ENCODE results near the gene AUNIP.
A peak's percentile ranks its signal among the peaks of the same experiment; 100 is the strongest.

AUNIP gene

DNA sequence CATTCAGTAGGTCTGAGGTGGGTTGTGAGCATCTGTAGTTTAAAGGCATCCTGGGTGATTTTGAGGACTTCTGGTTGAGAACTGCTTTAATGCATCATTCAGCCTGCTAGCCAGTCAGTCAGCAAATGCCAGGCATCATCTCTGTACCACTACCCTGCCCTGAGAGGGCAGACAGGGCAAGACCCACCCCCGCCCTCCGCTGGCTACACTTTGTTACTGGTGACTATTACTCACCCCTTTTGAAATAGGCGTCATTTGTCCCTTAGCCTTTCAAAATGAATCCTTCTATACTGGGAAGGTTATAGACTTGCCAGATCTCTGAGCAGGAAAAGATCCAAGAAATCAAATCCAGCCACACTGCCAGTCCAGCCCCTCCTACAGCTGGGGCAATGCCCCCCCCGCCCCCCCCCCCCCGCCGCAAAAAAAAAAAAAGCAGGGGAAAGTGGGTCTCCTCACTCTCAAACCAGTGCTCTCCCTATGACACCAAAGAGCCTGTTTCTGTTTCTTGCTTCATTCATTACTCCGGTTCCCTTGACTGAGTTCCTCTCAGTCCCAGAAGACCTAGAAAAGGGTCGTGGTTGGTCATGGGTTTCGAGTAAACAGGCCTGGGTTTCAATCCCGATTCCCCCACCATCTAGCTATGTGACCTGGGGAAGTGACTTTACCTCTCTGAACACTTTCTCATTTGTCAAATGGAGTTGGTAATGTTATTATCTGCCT lies 54.9 kb downstream of the AUNIP start:
- Mint-ChIP-seq H3K9me3 (no peaks in the 10 kb centered on the region), H3K4me1 (peaks cover 51% of the 10 kb centered on the region), H3K27ac (peak overlapping the region; percentile 49), H3K27me3 (no peaks in the 10 kb centered on the region), H3K36me3 (peaks cover 13% of the 10 kb centered on the region), H3K4me3 (no peak overlapping the region)
- peak; percentile 42 for ATAC-seq

DNA sequence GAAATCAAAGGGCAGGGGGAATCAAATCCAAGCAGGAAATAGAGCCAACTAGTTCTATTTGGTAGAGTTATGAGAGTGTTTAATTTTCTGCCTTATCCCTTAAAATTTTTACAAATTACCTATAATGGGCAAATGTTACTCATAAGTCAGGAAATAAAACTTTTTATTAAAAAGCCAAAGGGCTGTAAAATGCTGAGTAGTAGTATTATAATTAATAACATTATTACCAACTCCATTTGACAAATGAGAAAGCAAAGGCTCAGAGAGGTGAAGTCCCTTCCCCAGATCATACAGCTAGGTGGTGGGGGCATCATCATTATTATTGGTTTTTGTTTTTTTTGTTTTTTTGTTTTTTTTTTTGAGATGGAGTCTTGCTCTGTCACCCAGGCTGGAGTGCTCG lies 55.9 kb downstream of the AUNIP start:
- Mint-ChIP-seq H3K9me3 (no peaks in the 10 kb centered on the region), H3K36me3 (peaks cover 13% of the 10 kb centered on the region), H3K27ac (no peak overlapping the region), H3K27me3 (no peaks in the 10 kb centered on the region), H3K4me1 (peaks cover 45% of the 10 kb centered on the region), H3K4me3 (no peak overlapping the region)
- no peak for ATAC-seq

DNA sequence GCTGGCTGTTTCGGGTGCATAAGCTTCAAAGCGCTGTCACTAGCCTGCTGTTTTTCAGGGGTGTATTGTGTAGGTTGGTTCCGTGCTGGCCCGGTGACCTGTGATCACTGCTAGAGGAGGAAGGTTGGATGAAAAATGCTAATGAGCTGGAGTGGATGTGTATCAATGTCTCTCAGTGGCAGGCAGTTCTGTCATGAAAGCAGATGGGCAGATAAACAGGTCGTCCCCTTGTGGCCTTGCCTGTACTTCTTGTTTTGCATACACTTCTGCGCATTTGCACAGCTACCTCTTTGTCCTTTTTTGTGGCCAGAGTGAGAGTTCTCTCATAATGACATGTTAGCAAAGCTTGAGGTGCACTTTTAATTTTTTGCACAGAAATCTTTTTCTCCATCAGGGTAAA lies 56.3 kb downstream of the AUNIP start:
- ATAC-seq, result peak; percentile 66
- no peaks in the 10 kb centered on the region for H3K9me3 Mint-ChIP-seq
- H3K4me3 Mint-ChIP-seq, result no peak overlapping the region
- H3K4me1 Mint-ChIP-seq, result peaks cover 45% of the 10 kb centered on the region
- H3K27me3 Mint-ChIP-seq, result no peaks in the 10 kb centered on the region
- H3K27ac Mint-ChIP-seq, result no peak overlapping the region
- H3K36me3 Mint-ChIP-seq, result peaks cover 13% of the 10 kb centered on the region

DNA sequence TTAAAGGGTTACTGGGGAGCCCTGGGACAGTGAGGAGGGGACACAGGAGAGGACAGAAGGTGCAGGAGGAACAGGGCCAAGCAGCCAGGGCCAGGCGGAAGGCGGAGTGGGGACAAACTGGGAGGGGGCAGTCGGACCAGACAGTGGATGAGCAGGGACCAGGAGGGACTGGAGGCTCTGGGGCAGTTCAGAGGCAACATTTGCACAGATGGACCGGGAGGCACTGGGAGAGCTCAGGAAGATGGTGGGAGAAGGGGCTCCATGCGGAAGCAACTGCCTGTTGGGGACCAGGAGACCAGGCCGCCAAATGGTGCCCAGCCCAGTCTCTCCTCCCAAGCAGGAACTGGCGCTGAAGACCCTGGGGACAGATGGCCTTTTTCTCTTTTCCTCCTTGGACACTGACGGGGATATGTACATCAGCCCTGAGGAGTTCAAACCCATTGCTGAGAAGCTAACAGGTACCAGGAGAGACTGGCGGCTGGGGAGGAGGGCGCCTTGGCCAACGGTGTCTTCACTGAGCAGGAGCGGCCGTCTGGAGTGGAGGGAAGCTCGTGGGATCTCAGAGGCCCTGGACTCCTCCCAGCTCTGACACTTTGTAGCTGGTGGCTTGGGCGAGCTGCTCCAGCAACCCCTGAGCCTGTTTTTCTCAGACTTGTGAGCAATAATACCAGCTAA lies 58.4 kb downstream of the AUNIP start:
- no peak for ATAC-seq
- Mint-ChIP-seq H3K27ac (peak overlapping the region; percentile 41), H3K36me3 (peaks cover 7% of the 10 kb centered on the region), H3K4me1 (peaks cover 58% of the 10 kb centered on the region), H3K4me3 (peak overlapping the region; percentile 75), H3K9me3 (no peaks in the 10 kb centered on the region), H3K27me3 (no peaks in the 10 kb centered on the region)

DNA sequence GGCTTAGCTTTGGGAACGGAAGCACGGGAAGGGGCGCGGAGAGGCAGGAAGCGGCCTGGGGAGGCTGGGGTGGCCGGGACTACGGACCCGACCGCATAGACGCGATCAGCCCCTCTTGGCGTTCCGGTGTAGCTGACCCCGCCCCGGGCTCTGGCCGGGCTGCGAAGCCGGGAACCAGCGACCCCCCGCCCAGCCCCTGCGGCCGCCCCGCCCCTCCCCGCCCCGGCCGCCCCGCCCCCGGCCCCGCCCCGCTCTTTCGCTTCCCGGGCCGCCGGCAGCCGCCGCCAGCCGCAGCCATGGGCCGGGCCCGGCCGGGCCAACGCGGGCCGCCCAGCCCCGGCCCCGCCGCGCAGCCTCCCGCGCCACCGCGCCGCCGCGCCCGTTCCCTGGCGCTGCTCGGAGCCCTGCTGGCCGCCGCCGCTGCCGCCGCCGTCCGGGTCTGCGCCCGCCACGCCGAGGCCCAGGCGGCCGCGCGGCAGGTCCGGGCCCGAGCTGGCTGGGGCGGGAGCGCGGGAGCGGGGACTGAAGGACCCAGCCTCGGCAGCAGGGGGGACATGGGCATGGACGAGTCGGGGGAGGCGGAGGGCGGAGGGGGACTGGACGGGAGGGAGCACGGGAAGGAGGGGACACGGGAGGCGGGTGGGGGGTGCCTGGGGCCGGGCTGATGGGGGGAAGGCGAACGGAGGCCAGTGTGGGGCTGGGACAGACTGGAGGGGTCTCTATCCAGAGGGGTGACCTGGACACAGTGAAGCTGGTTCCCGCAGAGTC lies 59.1 kb downstream of the AUNIP start, which contains the start of gene SELENON:
Gene SELENON (plus strand): TSS at position 259 of the 768 bp plus-strand sequence. CDS start 38 bp downstream, at position 297.
- Mint-ChIP-seq H3K36me3 (peaks cover under 1% of the 10 kb centered on the region), H3K4me3 (peak within 1 kb of the TSS; percentile 75), H3K27ac (peak within 1 kb of the TSS; percentile 71), H3K9me3 (no peaks in the 10 kb centered on the region), H3K4me1 (peaks cover 51% of the 10 kb centered on the region), H3K27me3 (no peaks in the 10 kb centered on the region)
- peak; percentile 67 for ATAC-seq

DNA sequence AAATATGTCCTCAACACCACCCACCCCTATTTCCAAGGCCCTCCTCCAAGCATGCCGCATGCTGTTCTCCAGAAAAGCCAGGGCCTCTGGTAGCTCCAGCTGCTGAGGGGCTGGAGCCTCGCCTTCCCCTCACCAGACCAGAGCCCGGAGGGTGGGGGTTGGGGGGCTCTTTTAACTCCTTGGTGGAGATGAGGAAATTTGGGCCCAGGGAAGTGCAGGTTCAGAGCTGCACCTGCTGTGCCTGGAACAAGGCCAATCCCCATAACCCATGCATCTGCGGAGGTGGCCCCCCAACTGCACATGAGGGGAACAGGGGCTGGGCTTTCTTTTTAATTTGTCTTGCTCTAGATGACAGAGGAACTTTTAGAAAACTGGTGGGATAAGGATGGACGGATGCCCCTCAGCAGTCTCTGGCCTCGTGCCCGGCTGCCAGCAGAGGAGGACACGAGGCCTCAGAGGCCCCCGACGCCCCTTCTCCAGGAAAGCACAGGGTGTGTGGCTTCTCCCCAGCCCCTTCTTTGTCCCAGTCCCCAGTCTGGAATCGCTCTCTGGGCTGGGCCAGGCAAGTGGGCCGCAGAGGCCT lies 59.8 kb downstream of the AUNIP start:
- Mint-ChIP-seq H3K27me3 (no peaks in the 10 kb centered on the region), H3K36me3 (no peaks in the 10 kb centered on the region), H3K27ac (peak overlapping the region; percentile 71), H3K4me3 (peak overlapping the region; percentile 67), H3K9me3 (no peaks in the 10 kb centered on the region), H3K4me1 (peaks cover 44% of the 10 kb centered on the region)
- no peak for ATAC-seq

DNA sequence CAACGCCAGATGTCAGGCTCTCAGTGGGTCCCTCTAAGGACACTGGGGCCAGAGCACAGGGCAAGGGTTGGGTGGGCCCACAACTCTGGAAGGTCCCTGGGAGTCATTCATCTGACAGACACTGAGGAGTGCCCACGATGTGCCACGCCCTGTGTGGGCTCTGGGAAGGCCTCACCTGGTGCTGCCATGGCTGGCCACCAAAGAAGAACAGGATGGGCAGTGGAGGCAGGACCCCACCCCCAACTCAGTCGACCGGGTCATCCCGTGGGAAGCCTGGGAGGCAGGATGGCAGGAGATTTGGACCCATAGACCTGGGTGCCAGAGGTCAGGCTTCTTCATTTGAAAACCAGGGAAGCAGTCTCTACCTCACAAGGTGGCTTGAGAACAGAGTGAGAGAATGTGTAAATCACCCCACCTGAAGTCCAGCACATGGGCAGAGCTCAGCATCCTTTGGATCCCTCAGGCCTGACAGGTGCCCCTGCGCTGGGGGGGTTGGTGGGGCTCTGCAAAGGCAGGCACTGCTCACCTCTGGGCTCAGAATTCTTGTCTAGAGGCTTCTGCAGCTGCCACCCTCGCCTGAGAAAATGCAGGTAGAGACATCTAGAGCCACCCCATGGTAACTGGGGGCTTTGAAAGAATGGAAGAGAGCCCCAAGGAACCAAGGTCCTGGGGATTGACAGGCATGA lies 60.4 kb downstream of the AUNIP start:
- H3K4me3 Mint-ChIP-seq, result peak overlapping the region; percentile 67
- H3K36me3 Mint-ChIP-seq, result no peaks in the 10 kb centered on the region
- H3K27me3 Mint-ChIP-seq, result no peaks in the 10 kb centered on the region
- peaks cover 44% of the 10 kb centered on the region for H3K4me1 Mint-ChIP-seq
- H3K27ac Mint-ChIP-seq, result peak overlapping the region; percentile 71
- no peaks in the 10 kb centered on the region for H3K9me3 Mint-ChIP-seq
- ATAC-seq, result no peak

DNA sequence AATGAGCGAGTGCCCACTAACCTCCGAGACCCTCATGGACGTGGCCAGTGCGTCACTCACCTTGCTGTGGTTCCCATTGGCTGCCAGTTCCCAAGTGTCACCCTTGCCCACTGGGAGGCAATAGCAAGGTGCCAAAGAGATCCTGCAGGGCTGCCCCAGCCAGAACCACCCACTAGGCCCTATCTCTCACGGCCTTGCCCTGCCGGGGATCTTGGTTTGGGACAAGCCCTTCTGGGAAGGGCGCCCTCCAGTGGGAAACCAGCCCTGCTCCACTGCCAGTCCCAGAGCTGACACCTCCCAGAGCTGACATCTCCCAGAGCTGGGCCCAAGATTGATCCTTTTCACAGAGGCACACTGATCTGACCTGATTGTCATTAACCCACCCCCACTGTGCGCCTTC lies 61.3 kb downstream of the AUNIP start:
- H3K9me3 Mint-ChIP-seq, result no peaks in the 10 kb centered on the region
- peaks cover 42% of the 10 kb centered on the region for H3K4me1 Mint-ChIP-seq
- H3K27me3 Mint-ChIP-seq, result no peaks in the 10 kb centered on the region
- H3K4me3 Mint-ChIP-seq, result no peak overlapping the region
- no peaks in the 10 kb centered on the region for H3K36me3 Mint-ChIP-seq
- H3K27ac Mint-ChIP-seq, result no peak overlapping the region
- ATAC-seq, result no peak

DNA sequence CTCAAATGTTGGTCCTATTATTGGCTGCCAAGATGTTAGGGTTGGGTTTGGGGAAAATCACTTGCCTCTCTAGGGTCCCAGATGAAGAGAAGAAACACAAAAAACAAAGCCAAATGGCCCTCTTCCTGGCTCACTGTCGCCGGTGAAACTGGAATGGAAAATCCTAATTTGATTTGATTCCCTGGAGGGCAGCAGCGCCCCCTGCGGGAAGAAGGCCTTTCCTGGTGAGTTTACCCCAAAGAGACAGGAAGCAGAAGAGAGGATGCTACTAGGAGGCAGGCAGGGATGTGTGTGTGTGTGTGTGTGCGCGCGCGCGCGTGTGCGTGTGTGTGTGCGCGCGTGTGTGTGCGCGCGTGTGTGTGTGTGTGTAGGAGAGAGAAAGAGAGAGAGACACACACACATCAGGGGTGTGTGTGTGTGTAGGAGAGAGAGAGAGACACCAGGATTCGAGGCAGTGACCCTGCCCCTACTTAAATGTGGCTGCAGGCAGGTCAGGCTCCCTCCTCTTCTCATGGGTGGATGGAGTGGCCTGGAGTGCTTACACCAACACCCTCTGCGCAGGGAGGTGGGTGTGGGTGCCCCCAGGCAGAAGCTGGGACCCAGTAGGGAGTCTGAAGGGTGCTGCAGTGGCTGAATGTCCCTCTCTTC lies 62.3 kb downstream of the AUNIP start:
- Mint-ChIP-seq H3K9me3 (no peaks in the 10 kb centered on the region), H3K27ac (peak overlapping the region; percentile 4), H3K27me3 (no peaks in the 10 kb centered on the region), H3K4me1 (peaks cover 32% of the 10 kb centered on the region), H3K4me3 (no peak overlapping the region), H3K36me3 (no peaks in the 10 kb centered on the region)
- peak; percentile 55 for ATAC-seq

DNA sequence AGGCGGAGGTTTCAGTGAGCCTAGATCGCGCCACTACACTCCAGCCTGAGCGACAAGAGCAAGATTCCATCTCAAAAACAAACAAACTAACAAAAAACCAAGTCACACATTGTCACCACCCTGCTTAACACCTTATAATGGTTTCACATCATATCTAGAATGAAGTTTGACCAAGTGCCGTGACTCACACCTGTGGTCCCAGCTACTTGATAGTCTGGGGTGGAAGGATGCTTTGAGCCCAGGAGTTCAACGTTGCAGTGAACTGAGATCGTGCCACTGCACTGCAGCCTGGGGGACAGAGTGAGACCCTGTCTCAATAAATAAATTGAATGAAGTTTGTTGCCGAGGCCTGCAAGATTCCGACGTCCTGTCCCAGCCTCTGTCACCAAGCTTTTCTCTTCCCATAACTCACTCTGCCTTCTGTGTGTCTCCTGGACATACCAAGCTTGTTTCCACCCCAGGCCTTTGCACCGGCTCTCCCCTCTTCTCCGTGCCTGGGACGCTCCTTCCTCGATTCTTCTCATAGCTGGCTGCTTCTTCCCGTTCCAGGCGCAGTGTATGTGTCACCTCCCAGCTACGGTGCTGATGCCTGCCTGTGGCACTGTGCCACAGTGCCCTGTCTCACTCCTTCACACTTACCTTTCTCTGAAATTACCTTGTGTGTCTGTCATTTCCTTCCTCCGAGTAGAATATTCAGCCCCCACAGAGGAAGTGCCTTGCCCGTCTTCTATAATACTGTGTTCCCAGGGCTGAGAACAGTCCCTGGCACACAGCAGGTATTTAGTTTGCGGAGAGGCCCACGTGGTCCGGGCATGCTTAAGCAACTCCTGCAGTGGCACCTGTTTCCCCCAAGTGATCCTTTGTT lies 63.1 kb downstream of the AUNIP start:
- no peak for ATAC-seq
- no peak overlapping the region for H3K4me3 Mint-ChIP-seq
- no peaks in the 10 kb centered on the region for H3K27me3 Mint-ChIP-seq
- H3K4me1 Mint-ChIP-seq, result peaks cover 31% of the 10 kb centered on the region
- H3K27ac Mint-ChIP-seq, result peak overlapping the region; percentile 4
- H3K36me3 Mint-ChIP-seq, result no peaks in the 10 kb centered on the region
- H3K9me3 Mint-ChIP-seq, result no peaks in the 10 kb centered on the region

DNA sequence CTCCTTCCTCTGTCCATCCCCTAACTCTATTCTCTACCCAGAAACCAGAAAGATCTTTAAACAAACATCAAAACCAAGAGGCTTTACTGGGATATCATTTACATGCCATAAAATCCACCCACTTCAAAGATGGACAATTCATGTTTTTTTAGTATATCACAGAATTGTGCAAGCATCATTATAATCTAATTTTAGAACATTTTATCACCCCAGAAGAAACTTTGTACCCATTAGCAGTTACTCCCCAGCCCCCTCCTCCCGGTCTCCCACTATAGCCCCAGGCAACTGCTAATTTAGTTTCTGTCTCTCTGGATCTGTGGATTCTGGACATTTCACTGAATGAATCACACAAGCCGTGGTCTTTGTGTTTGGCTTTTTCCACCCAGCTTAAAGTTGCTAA lies 64.0 kb downstream of the AUNIP start:
- Mint-ChIP-seq H3K27ac (no peak overlapping the region), H3K27me3 (no peaks in the 10 kb centered on the region), H3K4me3 (no peak overlapping the region), H3K4me1 (peaks cover 21% of the 10 kb centered on the region), H3K36me3 (no peaks in the 10 kb centered on the region), H3K9me3 (no peaks in the 10 kb centered on the region)
- no peak for ATAC-seq

DNA sequence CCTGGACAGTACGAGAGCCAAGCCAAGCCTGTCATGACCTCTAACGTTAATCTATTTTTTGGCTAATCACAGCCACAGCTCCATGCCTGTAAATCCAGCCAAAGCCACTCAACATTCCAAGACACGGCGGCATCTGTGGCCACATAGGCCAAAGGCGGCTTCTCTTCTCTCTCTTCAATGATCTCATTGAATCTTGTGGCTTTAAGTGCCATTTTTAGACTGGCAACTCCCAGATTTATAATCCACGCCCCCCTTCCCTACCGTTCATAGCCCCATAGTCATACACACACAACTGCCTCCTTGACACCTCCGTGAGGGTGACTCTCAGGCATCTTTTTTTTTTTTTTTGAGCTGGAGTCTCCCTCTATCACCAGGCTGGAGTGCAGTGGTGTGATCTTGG lies 64.9 kb downstream of the AUNIP start:
- Mint-ChIP-seq H3K27me3 (no peaks in the 10 kb centered on the region), H3K36me3 (no peaks in the 10 kb centered on the region), H3K9me3 (no peaks in the 10 kb centered on the region), H3K27ac (no peak overlapping the region), H3K4me1 (peaks cover 17% of the 10 kb centered on the region), H3K4me3 (no peak overlapping the region)
- ATAC-seq, result no peak

DNA sequence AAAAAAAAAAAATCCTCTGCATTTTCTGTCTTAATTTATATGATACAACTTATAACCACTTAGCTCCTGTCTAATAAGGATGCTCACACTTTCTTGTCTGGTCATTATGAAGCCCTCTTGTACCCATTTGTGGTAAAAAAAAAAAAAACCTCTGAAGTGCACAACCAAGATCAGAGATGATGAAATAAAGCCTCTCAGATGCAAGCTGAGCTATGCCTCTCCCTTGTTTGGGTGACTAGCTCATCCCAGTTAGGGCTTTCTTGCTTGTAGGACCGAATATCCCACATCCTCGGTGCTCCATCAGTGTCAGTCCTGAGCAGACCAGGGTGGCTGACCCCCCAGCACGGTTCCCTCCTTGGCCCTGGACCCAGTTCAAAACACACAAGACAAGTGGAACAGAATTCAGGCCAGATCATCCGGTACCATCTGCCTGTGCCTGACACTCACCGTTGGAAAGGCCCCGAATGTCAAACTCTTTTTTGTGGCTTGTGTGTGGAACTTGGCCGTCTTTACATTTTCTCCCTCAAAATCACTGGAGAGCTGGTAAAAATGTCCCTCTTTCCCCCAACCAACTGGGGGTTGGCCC lies 65.6 kb downstream of the AUNIP start:
- Mint-ChIP-seq H3K4me3 (no peak overlapping the region), H3K27me3 (no peaks in the 10 kb centered on the region), H3K36me3 (no peaks in the 10 kb centered on the region), H3K9me3 (no peaks in the 10 kb centered on the region), H3K4me1 (peaks cover 17% of the 10 kb centered on the region), H3K27ac (no peak overlapping the region)
- no peak for ATAC-seq
